ENCODE data around the gene FAM50A. TPM values are rescaled to one million over a fixed set of nuclear protein-coding genes. Genes with fewer than 3 reads are reported as not detected.

FAM50A gene
- total RNA-seq, 4 donors from 2014 or later, result 47.7 to 63.5 (median 56.7) TPM

DNA sequence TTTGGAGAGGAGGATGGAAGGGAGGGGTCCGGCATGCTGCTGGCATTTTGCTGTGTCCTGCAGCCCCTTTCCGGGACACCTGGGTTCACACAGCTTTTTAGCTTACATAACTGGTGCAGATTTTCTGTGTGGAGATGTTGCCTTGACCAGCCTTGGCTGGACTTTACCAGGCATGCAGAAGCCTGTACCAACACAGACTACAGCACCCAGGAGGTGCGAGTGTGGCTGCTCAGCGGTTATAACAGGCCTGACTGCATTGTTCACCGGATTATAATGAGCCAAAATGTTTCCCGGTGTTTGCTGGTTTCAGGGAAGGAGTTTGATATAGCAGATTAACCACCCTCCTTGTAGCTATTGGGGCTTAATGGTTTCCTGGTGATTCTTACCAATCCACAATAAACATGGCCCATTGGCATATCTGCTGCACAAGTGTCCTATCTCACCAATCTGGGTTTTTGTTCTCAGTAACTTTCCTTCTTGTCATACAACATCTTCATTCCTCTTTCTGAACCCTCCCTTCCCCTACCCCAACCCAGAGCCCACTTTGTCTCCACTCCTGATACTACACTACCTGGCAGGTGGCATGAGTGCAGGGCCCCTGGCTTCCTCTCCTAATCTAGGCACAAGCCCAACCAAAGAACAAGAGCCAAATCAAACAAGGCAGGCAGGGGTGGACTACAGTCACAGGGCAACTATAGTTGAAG is 41.9 kb upstream of the FAM50A start:
- H3K27ac ChIP-seq (replicated peaks in 1 of 4), result peak overlapping the region in 1 of 4 donors; percentile 7
- H3K4me3 ChIP-seq, result no peak overlapping the region
- peaks cover 0 to 4% (median 0%) of the 10 kb centered on the region in 4 donors for H3K27me3 ChIP-seq
- peaks cover 7 to 23% (median 17%) of the 10 kb centered on the region in 4 donors for H3K4me1 ChIP-seq
- H3K9me3 ChIP-seq, result no peaks in the 10 kb centered on the region
- intact Hi-C loops (cut with DNase I), result loop anchor here (5.0 kb wide), 1 partner anchor 130 kb away; no protein-coding TSS in a partner anchor
- H3K36me3 ChIP-seq, result peaks cover 9 to 30% (median 26%) of the 10 kb centered on the region in 4 donors
- TF ChIP-seq POLR2AphosphoS5 (IDR thresholded peaks at IDR 0.05) (no peak), EP300 (IDR thresholded peaks at IDR 0.05) (no peak), POLR2A (IDR thresholded peaks at IDR 0.05; ENCODE audit: low read depth) (no peak)
- TF ChIP-seq, protein P1, sequence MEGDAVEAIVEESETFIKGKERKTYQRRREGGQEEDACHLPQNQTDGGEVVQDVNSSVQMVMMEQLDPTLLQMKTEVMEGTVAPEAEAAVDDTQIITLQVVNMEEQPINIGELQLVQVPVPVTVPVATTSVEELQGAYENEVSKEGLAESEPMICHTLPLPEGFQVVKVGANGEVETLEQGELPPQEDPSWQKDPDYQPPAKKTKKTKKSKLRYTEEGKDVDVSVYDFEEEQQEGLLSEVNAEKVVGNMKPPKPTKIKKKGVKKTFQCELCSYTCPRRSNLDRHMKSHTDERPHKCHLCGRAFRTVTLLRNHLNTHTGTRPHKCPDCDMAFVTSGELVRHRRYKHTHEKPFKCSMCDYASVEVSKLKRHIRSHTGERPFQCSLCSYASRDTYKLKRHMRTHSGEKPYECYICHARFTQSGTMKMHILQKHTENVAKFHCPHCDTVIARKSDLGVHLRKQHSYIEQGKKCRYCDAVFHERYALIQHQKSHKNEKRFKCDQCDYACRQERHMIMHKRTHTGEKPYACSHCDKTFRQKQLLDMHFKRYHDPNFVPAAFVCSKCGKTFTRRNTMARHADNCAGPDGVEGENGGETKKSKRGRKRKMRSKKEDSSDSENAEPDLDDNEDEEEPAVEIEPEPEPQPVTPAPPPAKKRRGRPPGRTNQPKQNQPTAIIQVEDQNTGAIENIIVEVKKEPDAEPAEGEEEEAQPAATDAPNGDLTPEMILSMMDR (IDR thresholded peaks at IDR 0.05), result no peak
- 42% methylated on average over 5 of the region's 6 CpGs for WGBS
- DNase-seq (ENCODE audit: extremely low spot score), result no peak

DNA sequence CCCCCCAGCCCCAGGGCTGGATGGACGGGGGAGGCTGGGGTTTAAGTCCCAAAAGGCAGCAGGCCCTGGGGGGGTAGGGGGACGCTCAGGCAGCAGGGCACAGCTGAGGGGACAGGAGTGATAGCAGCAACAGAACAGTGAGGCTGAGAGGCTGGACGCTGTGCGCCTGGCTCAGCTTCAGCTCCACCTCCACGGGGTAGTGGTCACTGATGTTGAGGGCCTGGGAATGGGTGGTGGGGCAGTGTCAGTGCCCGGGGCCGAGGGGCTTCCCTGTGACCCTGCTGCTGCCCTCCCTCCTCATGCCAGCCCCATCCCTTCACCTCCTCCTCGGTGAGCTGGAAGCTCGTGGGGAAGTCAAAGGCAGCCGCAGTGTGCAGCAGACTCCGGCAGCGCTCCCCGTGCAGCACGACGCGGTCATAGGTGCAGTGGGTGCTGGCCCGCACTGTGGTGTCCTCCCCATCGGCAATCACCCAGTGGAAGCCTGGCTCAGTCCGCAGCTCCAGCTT is 41.3 kb upstream of the FAM50A start:
- WGBS, result 83% methylated on average over 17 of the region's 19 CpGs

DNA sequence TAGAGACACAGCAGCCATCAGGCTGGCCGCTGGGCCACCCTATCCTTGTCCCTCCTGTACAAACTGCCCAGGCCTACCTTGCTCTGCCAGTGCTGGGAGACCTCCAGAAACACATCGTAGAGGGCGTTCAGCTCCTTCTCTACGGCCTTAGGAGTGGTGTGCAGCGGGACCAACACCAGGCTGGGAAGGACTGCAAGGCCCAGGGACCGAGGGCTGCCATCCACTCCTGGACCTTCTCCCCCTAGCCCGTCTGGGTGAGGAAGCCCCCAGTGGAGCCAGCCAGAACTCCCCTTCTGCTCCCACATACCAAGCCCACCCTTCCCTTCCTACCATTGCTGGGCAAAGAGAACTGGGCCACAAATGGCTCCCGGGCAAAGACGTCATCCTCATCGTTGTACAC is 40.7 kb upstream of the FAM50A start:
- Histone ChIP-seq H3K27ac (replicated peaks in 1 of 4) (no peak overlapping the region), H3K27me3 (peaks cover 0 to 4% (median 0%) of the 10 kb centered on the region in 4 donors), H3K4me1 (peaks cover 7 to 22% (median 16%) of the 10 kb centered on the region in 4 donors), H3K36me3 (peaks cover 9 to 30% (median 26%) of the 10 kb centered on the region in 4 donors), H3K9me3 (no peaks in the 10 kb centered on the region), H3K4me3 (no peak overlapping the region)
- TF ChIP-seq, protein P1 (IDR thresholded peaks at IDR 0.05), result no peak
- no peak for TF ChIP-seq POLR2A (IDR thresholded peaks at IDR 0.05; ENCODE audit: low read depth)
- TF ChIP-seq POLR2AphosphoS5 (IDR thresholded peaks at IDR 0.05), result no peak
- TF ChIP-seq EP300 (IDR thresholded peaks at IDR 0.05), result no peak
- intact Hi-C loops (cut with DNase I), result loop anchor here (5.0 kb wide), 1 partner anchor 129 kb away; no protein-coding TSS in a partner anchor
- WGBS, result 86% methylated on average over 4 of the region's 10 CpGs
- no peak for DNase-seq (ENCODE audit: extremely low spot score)

More for the DNA sequence above, 41.3 kb upstream of the FAM50A start:
- DNase-seq (ENCODE audit: extremely low spot score), result no peak
- peaks cover 9 to 30% (median 26%) of the 10 kb centered on the region in 4 donors for H3K36me3 ChIP-seq
- H3K27ac ChIP-seq (replicated peaks in 1 of 4), result no peak overlapping the region
- H3K27me3 ChIP-seq, result peaks cover 0 to 4% (median 0%) of the 10 kb centered on the region in 4 donors
- H3K9me3 ChIP-seq, result no peaks in the 10 kb centered on the region
- peaks cover 7 to 22% (median 16%) of the 10 kb centered on the region in 4 donors for H3K4me1 ChIP-seq
- TF ChIP-seq POLR2AphosphoS5 (IDR thresholded peaks at IDR 0.05) (no peak), EP300 (IDR thresholded peaks at IDR 0.05) (no peak), POLR2A (IDR thresholded peaks at IDR 0.05; ENCODE audit: low read depth) (no peak)
- TF ChIP-seq, protein P1 (IDR thresholded peaks at IDR 0.05), result no peak
- H3K4me3 ChIP-seq, result no peak overlapping the region
- intact Hi-C loops (cut with DNase I), result loop anchor here (5.0 kb wide), 1 partner anchor 130 kb away; no protein-coding TSS in a partner anchor

DNA sequence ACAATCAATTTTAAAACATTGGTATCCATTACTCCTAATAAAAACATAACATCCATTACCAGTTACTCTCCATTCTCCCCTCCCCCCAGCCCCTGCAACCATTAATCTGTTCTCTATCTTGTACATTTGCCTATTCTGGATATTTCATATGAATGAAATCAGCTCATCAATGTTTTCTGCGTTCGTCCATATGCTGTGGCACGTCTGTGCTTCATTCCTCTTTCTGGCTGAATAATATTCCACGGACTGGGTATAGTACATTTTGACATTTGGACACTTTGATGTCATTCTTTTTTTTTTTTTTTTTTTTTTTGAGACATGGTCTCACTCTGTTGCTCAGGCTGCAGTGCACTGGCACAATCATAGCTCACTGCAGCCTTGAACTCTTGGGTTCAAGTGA is 40.1 kb upstream of the FAM50A start:
- Histone ChIP-seq H3K36me3 (peaks cover 9 to 30% (median 26%) of the 10 kb centered on the region in 4 donors), H3K4me3 (no peak overlapping the region), H3K4me1 (peaks cover 7 to 22% (median 16%) of the 10 kb centered on the region in 4 donors), H3K27ac (replicated peaks in 1 of 4) (no peak overlapping the region), H3K27me3 (peaks cover 0 to 4% (median 0%) of the 10 kb centered on the region in 4 donors), H3K9me3 (no peaks in the 10 kb centered on the region)
- DNase-seq (ENCODE audit: extremely low spot score), result no peak
- intact Hi-C loops (cut with DNase I), result loop anchor here (5.0 kb wide), 1 partner anchor 128 kb away; no protein-coding TSS in a partner anchor
- TF ChIP-seq POLR2A (IDR thresholded peaks at IDR 0.05; ENCODE audit: low read depth) (no peak), EP300 (IDR thresholded peaks at IDR 0.05) (no peak), POLR2AphosphoS5 (IDR thresholded peaks at IDR 0.05) (no peak)
- TF ChIP-seq, protein P1 (IDR thresholded peaks at IDR 0.05), result no peak
- 79% methylated on average over 4 of the region's 4 CpGs for WGBS

Data from esophagus muscularis mucosa (tissue), 4 donors.